HEK293 (cell line): Measurements from ENCODE around the gene ITGA8.

ENCODE experiments used
- REPIN1 ChIP-seq: fragments of 450-650 bp; formaldehyde crosslinking; IDR thresholded peaks from 2 replicates; pipeline ENCODE4 v1.5.1; 2017; ENCODE audit warnings: missing biosample characterization, missing genetic modification characterization, low read depth
- SCRT2 ChIP-seq: fragments of 450-650 bp; formaldehyde crosslinking; IDR thresholded peaks from 2 replicates; pipeline ENCODE4 v1.5.1; 2016; ENCODE audit warnings: missing biosample characterization, missing genetic modification characterization
- SP2 ChIP-seq: fragments of 450-650 bp; formaldehyde crosslinking; IDR thresholded peaks from 2 replicates; pipeline ENCODE4 v1.5.1; 2016; ENCODE audit warnings: missing biosample characterization, missing genetic modification characterization
- ZBTB1 ChIP-seq: fragments of 450-650 bp; formaldehyde crosslinking; IDR thresholded peaks from 2 replicates; pipeline ENCODE4 v1.5.1; 2016; ENCODE audit warnings: missing biosample characterization, missing genetic modification characterization
- ZNF2 ChIP-seq: fragments of 450-650 bp; formaldehyde crosslinking; IDR thresholded peaks from 2 replicates; pipeline ENCODE4 v1.5.1; 2016; ENCODE audit warnings: missing biosample characterization, missing genetic modification characterization
- ZNF366 ChIP-seq: fragments of 450-650 bp; formaldehyde crosslinking; conservative IDR thresholded peaks from 2 replicates; pipeline ENCODE4 v1.5.1; 2016; ENCODE audit warnings: missing biosample characterization, missing genetic modification characterization
- ZNF391 ChIP-seq: fragments of 450-650 bp; formaldehyde crosslinking; IDR thresholded peaks from 2 replicates; pipeline ENCODE4 v1.5.1; 2016; ENCODE audit warnings: low read depth, missing biosample characterization, missing genetic modification characterization, borderline replicate concordance
- ZNF549 ChIP-seq: fragments of 450-650 bp; IDR thresholded peaks from 2 replicates; pipeline ENCODE4 v1.5.1; 2018; ENCODE audit warnings: missing biosample characterization, missing genetic modification characterization, mild to moderate bottlenecking, inconsistent platforms, moderate library complexity
- ZNF561 ChIP-seq: fragments of 450-650 bp; IDR thresholded peaks from 2 replicates; pipeline ENCODE4 v1.5.1; 2018; ENCODE audit warnings: missing biosample characterization, missing genetic modification characterization, borderline replicate concordance
- ZNF629 ChIP-seq: fragments of 450-650 bp; formaldehyde crosslinking; IDR thresholded peaks from 2 replicates; pipeline ENCODE4 v1.5.1; 2017; ENCODE audit warnings: missing biosample characterization, missing genetic modification characterization
- ZNF664 ChIP-seq: fragments of 450-650 bp; formaldehyde crosslinking; IDR thresholded peaks from 2 replicates; pipeline ENCODE4 v1.5.1; 2016; ENCODE audit warnings: missing biosample characterization, missing genetic modification characterization
- ZNF843 ChIP-seq: fragments of 450-650 bp; formaldehyde crosslinking; IDR thresholded peaks from 2 replicates; pipeline ENCODE4 v1.5.1; 2016; ENCODE audit warnings: missing biosample characterization, missing genetic modification characterization
- TF ChIP-seq, protein P1 (sequence below): fragments of 450-650 bp; formaldehyde crosslinking; IDR thresholded peaks from 2 replicates; pipeline ENCODE4 v1.5.1; 2016; ENCODE audit warnings: missing biosample characterization, missing genetic modification characterization
- TF ChIP-seq, protein P2 (sequence below): fragments of 450-650 bp; formaldehyde crosslinking; IDR thresholded peaks from 2 replicates; pipeline ENCODE4 v1.5.1; 2016; ENCODE audit warnings: missing biosample characterization, missing genetic modification characterization
- TF ChIP-seq, protein P3 (sequence below): fragments of 450-650 bp; formaldehyde crosslinking; IDR thresholded peaks from 2 replicates; pipeline ENCODE4 v1.5.1; 2017; ENCODE audit warnings: missing biosample characterization, missing genetic modification characterization
- TF ChIP-seq, protein P4 (sequence below): fragments of 450-650 bp; IDR thresholded peaks from 2 replicates; pipeline ENCODE4 v1.5.1; 2018; ENCODE audit warnings: missing biosample characterization, mild to moderate bottlenecking, missing genetic modification characterization
- TF ChIP-seq, protein P5 (sequence below): fragments of 450-650 bp; formaldehyde crosslinking; IDR thresholded peaks from 2 replicates; pipeline ENCODE4 v1.5.1; 2016; ENCODE audit warnings: missing biosample characterization, missing genetic modification characterization
- TF ChIP-seq, protein P6 (sequence below): fragments of 450-650 bp; IDR thresholded peaks from 2 replicates; pipeline ENCODE4 v1.5.1; 2018; ENCODE audit warnings: missing biosample characterization, missing genetic modification characterization
- TF ChIP-seq, protein P7 (sequence below): IDR thresholded peaks from 2 replicates; pipeline ENCODE4 v1.6.1; 2011; ENCODE audit warnings: mild to moderate bottlenecking, low read depth, low read length, borderline replicate concordance
- TF ChIP-seq, protein P8 (sequence below): fragments of 450-650 bp; formaldehyde crosslinking; IDR thresholded peaks from 2 replicates; pipeline ENCODE4 v1.5.1; 2016; ENCODE audit warnings: missing biosample characterization, missing genetic modification characterization, borderline replicate concordance

ITGA8 gene

DNA sequence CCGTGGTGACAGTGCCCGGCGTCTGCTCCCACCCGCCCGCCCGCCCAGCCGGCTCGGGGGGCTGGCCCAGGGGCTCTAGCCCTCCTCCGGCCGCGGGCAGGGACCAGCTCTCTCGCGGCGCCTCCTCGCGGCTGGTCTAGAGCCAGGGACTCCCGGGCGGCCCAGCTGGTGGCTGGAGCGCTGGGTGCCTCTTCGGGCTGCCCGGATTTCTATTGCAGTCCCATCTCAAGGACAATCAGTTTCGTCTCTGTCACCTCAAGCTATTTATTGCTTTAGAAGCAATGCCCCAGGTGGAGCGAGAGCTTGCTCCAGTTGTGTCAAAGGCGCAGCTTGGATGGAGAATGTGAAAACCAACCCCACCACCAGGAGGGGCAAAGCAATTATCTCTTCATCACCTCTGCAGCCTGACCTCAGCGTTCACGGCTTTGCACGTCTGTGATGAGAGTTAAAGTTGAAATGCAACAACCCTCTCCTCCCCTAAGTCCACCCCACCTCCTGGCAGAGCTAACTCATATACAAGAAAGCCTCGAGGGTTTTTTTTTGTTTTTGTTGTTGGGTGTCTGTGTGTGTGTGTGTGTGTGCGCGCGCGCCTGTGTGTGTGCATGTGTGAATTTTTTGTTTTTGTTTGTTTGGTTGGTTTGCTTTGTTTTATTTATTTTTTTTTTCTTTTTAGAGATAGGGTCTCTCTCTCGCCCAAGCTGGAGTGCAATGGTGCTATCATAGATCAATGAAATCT is at the start of gene ITGA8 (continued):
- TF ChIP-seq, protein P1, sequence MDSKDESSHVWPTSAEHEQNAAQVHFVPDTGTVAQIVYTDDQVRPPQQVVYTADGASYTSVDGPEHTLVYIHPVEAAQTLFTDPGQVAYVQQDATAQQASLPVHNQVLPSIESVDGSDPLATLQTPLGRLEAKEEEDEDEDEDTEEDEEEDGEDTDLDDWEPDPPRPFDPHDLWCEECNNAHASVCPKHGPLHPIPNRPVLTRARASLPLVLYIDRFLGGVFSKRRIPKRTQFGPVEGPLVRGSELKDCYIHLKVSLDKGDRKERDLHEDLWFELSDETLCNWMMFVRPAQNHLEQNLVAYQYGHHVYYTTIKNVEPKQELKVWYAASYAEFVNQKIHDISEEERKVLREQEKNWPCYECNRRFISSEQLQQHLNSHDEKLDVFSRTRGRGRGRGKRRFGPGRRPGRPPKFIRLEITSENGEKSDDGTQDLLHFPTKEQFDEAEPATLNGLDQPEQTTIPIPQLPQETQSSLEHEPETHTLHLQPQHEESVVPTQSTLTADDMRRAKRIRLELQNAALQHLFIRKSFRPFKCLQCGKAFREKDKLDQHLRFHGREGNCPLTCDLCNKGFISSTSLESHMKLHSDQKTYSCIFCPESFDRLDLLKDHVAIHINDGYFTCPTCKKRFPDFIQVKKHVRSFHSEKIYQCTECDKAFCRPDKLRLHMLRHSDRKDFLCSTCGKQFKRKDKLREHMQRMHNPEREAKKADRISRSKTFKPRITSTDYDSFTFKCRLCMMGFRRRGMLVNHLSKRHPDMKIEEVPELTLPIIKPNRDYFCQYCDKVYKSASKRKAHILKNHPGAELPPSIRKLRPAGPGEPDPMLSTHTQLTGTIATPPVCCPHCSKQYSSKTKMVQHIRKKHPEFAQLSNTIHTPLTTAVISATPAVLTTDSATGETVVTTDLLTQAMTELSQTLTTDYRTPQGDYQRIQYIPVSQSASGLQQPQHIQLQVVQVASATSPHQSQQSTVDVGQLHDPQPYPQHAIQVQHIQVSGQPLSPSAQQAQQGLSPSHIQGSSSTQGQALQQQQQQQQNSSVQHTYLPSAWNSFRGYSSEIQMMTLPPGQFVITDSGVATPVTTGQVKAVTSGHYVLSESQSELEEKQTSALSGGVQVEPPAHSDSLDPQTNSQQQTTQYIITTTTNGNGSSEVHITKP = no peak
- TF ChIP-seq, protein P2, sequence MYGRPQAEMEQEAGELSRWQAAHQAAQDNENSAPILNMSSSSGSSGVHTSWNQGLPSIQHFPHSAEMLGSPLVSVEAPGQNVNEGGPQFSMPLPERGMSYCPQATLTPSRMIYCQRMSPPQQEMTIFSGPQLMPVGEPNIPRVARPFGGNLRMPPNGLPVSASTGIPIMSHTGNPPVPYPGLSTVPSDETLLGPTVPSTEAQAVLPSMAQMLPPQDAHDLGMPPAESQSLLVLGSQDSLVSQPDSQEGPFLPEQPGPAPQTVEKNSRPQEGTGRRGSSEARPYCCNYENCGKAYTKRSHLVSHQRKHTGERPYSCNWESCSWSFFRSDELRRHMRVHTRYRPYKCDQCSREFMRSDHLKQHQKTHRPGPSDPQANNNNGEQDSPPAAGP = peak; percentile 51; the same call in 1 of the 2 replicates
- TF ChIP-seq, protein P3, sequence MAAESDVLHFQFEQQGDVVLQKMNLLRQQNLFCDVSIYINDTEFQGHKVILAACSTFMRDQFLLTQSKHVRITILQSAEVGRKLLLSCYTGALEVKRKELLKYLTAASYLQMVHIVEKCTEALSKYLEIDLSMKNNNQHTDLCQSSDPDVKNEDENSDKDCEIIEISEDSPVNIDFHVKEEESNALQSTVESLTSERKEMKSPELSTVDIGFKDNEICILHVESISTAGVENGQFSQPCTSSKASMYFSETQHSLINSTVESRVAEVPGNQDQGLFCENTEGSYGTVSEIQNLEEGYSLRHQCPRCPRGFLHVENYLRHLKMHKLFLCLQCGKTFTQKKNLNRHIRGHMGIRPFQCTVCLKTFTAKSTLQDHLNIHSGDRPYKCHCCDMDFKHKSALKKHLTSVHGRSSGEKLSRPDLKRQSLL (tag by site-specific recombination) = peak; percentile 82; the same call in 1 of the 2 replicates
- TF ChIP-seq, protein P4, sequence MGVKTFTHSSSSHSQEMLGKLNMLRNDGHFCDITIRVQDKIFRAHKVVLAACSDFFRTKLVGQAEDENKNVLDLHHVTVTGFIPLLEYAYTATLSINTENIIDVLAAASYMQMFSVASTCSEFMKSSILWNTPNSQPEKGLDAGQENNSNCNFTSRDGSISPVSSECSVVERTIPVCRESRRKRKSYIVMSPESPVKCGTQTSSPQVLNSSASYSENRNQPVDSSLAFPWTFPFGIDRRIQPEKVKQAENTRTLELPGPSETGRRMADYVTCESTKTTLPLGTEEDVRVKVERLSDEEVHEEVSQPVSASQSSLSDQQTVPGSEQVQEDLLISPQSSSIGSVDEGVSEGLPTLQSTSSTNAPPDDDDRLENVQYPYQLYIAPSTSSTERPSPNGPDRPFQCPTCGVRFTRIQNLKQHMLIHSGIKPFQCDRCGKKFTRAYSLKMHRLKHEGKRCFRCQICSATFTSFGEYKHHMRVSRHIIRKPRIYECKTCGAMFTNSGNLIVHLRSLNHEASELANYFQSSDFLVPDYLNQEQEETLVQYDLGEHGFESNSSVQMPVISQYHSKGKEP = peak; percentile 81
- TF ChIP-seq ZNF549 (tag by site-specific recombination) (no peak), ZNF664 (tag by site-specific recombination) (no peak), SP2 (tag by site-specific recombination) (peak; percentile 10; the same call in 1 of the 2 replicates), REPIN1 (tag by site-specific recombination) (no peak), ZNF366 (peak; percentile 66), ZNF629 (tag by site-specific recombination) (no peak), ZNF391 (tag by site-specific recombination) (peak; percentile 15; the same call in 1 of the 2 replicates), SCRT2 (no peak), ZNF843 (tag by site-specific recombination) (0 out of 2 replicates have a peak, but pooled peaks have one; percentile 22), ZBTB1 (0 out of 2 replicates have a peak, but pooled peaks have one; percentile 12), ZNF561 (0 out of 2 replicates have a peak, but pooled peaks have one; percentile 21), ZNF2 (peak; percentile 69)
- TF ChIP-seq, protein P5, sequence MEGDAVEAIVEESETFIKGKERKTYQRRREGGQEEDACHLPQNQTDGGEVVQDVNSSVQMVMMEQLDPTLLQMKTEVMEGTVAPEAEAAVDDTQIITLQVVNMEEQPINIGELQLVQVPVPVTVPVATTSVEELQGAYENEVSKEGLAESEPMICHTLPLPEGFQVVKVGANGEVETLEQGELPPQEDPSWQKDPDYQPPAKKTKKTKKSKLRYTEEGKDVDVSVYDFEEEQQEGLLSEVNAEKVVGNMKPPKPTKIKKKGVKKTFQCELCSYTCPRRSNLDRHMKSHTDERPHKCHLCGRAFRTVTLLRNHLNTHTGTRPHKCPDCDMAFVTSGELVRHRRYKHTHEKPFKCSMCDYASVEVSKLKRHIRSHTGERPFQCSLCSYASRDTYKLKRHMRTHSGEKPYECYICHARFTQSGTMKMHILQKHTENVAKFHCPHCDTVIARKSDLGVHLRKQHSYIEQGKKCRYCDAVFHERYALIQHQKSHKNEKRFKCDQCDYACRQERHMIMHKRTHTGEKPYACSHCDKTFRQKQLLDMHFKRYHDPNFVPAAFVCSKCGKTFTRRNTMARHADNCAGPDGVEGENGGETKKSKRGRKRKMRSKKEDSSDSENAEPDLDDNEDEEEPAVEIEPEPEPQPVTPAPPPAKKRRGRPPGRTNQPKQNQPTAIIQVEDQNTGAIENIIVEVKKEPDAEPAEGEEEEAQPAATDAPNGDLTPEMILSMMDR (tag by site-specific recombination) = peak; percentile 90
- TF ChIP-seq, protein P6, sequence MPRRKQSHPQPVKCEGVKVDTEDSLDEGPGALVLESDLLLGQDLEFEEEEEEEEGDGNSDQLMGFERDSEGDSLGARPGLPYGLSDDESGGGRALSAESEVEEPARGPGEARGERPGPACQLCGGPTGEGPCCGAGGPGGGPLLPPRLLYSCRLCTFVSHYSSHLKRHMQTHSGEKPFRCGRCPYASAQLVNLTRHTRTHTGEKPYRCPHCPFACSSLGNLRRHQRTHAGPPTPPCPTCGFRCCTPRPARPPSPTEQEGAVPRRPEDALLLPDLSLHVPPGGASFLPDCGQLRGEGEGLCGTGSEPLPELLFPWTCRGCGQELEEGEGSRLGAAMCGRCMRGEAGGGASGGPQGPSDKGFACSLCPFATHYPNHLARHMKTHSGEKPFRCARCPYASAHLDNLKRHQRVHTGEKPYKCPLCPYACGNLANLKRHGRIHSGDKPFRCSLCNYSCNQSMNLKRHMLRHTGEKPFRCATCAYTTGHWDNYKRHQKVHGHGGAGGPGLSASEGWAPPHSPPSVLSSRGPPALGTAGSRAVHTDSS (tag by site-specific recombination) = peak; percentile 38; the same call in 1 of the 2 replicates
- TF ChIP-seq, protein P7, sequence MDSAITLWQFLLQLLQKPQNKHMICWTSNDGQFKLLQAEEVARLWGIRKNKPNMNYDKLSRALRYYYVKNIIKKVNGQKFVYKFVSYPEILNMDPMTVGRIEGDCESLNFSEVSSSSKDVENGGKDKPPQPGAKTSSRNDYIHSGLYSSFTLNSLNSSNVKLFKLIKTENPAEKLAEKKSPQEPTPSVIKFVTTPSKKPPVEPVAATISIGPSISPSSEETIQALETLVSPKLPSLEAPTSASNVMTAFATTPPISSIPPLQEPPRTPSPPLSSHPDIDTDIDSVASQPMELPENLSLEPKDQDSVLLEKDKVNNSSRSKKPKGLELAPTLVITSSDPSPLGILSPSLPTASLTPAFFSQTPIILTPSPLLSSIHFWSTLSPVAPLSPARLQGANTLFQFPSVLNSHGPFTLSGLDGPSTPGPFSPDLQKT = no peak
- TF ChIP-seq, protein P8, sequence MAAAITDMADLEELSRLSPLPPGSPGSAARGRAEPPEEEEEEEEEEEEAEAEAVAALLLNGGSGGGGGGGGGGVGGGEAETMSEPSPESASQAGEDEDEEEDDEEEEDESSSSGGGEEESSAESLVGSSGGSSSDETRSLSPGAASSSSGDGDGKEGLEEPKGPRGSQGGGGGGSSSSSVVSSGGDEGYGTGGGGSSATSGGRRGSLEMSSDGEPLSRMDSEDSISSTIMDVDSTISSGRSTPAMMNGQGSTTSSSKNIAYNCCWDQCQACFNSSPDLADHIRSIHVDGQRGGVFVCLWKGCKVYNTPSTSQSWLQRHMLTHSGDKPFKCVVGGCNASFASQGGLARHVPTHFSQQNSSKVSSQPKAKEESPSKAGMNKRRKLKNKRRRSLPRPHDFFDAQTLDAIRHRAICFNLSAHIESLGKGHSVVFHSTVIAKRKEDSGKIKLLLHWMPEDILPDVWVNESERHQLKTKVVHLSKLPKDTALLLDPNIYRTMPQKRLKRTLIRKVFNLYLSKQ (tag by site-specific recombination) = no peak
